Glomerular endothelial cell (primary cell): ENCODE measurements around the gene RASGRP3. TPM values are rescaled to one million over a fixed set of nuclear protein-coding genes. Genes with fewer than 3 reads are reported as not detected.
"Not testable (repeated sequence)": the region's sequence is repeated elsewhere in the genome, so short reads cannot be mapped to it uniquely, and the experiment has no call there.

Experiments
- DNase-seq: peaks from one replicate; pipeline ENCODE4 v3.0.0-alpha.2; 2011; ENCODE audit warnings: low read depth, low spot score; ENCODE audit errors: extremely low read depth
- total RNA-seq: library from RNA; depleted of rRNA; stranded (reverse); fragments of >200 nt; gene quantifications from 2 replicates; pipeline ENCODE4 v1.2.3, GENCODE V29; 2015

Gene RASGRP3
- total RNA-seq, 1 donor from 2014 or later, result 90.3 TPM

DNA sequence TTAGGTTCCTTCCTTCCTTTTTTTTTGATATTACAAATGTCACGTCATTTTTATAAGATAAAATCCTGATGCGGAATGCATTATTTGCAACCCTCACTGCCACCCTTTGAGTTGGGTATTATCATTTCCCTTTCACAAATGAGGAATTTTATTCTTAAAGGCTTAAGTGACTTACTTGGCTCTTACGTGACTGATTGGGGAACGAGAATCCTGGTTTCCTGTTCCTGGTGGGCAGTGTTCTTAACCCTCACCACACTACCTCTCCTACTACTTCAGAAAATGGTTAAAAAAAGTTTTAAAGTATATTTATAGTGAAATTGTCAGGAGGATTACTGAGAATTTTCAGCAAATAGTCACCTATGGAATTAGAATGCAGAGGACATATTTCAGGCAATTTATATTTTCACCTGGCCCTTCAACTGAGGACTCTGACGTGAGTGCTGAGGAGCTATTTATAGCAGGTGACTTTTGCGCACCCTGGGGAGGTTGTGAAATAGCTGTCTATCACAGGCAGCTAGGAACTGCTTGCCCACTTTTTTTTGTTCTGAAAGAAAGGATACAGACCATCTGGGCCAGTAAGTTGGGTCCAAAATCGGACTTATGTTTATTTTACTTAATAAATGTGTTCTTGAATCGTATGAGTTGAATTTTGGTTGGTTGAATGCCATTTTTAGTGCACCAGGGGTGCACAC lies 18.7 kb upstream of the RASGRP3 start:
- no peak for DNase-seq

DNA sequence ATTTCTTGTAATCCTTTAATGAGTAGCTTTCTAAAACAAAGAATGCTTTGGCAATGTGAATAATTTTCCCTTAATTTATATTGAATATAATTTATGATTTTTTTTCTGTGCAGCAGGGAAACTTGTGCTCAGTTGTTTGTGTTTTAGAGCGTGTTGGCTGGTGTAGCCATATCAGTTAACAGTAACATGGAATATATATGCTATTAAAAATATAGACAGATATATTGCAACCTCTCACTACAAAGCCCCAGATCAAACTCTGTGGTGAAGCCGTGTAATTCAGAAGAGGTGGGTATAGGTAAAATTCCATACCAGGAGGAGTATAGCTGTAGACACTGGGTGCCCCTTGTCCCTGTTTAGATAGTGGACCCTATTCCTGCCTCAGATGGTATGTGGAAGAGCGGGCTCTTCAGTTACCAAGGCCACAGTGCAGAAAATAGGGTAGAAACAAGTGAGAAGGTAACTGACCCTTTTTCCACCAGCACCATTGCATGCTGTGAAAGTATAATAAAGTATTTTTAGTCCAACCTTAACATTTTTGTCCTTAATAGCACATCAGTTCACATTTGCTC lies 18.1 kb upstream of the RASGRP3 start:
- DNase-seq, result no peak

DNA sequence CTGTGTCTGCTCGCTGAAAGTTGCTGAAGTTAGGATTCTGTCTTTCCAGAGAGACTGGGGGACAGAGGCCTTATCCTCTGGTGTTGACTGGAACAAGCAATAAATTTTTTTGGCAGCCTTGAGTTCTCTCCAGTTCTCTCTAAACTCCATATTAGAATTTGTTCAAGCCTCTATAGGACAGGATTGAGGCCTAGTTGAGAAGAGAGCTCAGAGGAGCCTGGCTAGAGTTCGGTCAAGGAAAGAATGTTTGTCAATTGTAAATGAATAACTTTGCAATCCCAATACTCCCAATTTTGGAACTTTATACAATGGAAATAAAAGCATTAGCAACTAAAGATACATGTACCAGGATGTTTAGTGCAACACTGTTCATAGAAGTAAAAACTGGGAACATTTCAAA lies 16.7 kb upstream of the RASGRP3 start:
- no peak for DNase-seq

DNA sequence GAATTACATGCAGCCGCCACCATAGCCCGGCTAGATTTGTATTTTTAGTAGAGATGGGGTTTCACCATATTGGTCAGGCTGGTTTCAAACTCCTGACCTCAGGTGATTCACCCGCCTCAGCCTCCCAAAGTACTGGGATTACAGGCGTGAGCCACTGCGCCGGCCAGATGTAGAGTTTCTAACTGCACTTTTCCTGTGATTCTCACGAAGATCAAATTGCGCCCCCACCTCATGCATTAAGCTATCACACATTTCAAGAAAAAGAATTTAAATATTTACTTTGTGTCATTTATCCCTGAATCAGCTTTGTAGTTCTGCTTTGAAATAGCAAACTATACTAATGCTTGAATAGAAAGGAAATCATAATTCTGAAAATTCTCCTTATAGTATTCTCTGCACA lies 13.9 kb upstream of the RASGRP3 start:
- DNase-seq, result not testable (repeated sequence)

DNA sequence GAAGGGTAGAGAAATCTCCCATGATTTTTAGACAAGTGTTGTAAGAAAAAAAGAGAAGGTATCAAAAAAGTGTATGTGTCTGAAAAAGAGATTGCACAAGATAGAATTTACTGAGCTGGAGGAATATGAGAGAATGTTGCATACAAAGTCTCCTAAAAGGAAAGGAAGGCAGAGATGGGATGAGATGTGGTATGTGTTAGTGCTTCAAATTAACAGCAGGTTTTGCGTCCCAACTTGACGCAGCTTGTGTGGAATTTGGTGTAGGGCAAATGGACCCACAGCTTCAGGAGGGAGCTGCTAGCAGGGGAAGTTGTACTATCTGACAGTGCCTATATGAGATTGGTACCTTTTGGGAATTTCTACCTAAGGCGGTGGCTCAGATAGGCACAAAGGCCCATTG lies 9.0 kb upstream of the RASGRP3 start:
- no peak for DNase-seq

DNA sequence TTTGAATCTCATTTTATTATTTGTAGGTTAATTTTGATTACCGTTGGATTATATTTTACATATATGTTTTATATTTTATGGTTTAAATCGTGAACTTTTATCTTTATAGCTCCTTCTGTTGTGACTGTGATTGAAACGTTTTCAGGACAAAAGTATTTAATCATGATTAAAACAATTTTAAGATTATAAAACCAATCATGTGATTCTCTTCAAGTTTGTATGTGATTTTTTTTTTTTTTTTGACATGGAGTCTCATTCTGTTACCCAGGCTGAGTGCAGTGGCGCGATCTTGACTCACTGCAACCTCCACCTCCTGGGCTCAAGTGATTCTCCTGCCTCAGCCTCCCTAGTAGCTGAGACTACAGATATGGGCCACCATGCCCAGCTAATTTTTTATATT lies 7.2 kb upstream of the RASGRP3 start:
- DNase-seq, result no peak

DNA sequence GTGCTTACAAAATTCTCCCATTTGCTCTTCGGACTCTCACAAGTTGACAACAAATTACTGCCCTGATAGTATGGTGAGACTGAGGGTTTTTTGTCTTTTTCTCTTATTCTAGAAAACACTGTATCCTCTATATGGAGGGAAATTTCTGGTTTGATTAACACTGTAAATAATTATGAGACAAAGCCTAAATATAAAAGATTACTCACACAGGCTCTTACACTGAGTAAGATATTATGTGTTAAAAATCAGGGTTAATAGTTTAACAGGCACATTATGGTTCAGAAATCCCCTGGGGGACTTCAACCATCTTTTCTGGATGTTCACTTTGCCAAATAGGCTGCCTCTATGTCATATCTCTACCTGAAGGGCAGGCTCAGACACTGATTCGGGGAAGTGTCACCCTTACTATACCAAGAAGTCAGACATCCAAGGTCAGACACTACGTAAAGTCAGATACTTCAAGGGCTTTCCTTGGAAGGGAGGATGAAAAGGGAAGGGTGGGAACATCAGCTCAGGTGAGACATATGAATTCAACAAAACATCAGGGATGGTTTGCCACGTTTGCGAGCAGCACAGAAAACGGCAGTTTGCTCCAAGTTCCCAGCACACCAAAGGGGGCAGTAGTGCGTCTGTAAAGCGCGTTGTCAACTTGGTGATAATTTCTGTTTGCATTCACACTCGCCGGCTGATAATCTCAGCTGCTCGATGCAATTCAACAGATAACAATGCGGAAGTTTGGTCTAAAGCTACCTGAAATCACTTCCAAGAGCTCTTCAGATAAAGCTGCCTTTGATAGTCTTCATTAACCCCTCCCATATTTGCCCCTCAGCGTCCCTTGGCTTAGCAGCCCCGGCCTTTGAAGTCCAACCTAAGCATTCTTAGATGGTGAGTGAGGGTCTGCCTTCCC lies 972 bp upstream of the RASGRP3 start:
- DNase-seq, result peak; percentile 82

DNA sequence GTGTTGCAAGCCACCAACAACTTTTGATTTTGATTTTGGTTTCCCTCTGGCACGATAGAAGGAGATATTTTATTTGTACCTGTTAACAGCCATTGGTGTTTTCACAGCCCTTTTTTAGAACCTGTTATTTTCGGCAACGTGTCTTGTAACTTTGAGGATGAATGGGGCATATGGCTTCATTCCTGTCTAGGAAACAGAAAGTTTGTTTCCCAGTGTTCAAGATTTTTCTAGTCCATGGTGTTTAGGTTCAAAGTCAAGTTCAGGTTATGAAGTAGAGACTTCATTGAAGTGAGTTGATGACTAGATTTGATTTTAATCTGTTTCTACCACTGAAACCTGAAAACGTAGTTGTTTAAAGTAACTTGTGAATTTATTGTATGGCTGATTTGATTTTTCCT lies 343 bp downstream of the RASGRP3 start:
- no peak for DNase-seq

DNA sequence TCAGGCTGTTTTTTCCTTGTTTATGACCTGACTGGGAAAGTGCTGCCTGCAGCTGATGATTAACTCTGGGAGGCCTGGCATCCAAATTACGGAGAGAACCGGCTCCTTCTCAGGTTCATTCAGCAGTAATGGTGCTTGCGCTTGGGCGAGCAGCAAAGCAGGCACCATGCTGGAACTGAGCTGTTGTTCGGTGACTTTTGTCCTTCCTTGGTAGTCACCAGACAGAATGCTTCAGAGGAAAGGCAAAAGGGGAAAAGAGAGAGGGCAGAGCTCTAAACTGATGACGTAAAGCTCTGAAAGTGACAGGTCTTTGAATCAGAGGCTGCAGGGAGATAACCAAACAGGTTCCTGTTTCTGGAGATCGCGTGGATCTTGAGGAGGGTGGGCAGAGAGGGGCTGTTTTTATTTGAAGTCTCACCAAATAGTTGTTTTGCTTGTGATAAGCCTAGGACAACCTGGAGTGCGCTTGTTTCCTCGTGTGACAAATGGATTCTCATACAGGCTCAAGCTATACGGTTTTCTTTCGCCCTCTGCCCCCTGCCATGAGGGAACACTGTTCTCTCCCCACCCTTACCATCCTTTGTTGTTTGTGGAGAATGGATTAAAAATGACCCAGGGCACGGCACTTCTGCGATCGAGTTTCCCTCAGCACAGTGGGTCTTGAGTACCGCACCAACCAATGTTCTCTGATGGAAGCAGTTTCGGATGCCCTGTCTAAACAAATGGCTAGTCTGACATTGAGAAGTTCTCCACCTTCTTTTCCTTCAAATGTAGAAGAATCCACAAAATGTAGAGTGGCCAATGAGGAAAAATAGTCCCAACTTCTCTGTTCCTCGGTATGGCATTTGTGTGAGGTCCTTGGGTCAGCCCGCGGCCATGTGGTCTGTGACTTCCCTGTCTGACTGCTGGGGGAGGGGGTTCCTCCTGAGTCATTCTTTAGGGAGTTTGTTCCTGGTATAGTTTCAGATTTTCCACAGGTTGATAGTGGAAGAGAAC lies 1.3 kb downstream of the RASGRP3 start:
- no peak for DNase-seq

DNA sequence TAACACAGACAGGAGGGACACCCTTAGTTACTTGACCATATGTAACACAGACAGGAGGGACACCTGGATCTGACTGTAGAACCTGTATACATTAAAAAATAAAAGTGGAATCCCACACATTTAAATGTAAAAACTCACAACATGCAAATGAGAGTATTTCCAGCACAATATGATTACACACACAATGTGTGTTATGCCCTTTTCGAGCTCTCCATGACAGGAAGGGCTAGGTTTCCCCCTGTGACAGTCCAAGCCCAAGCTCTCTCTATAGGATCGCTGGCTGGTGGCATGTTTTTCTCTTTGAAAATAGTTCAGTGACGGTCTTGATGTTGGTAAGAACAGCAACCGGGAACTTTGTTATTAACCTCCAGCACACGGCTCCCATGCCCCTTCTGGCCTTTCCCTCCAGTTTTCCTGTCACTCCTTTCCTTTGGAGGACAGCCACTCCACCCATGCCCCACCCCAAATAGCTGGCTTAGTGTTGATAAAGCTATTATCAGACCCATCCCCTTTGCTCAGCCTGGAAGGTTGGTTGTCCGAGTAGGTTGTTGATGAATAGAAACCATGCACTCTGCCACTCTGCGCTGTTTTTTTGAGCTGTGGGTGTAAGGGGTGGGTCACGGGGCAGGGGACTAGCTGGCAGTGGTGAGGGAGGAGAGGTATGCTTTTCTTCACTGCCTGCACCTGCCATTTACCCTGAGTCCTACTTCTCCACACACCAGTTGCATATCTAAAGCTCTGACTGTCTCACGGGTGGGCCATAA lies 2.7 kb downstream of the RASGRP3 start:
- DNase-seq, result no peak

DNA sequence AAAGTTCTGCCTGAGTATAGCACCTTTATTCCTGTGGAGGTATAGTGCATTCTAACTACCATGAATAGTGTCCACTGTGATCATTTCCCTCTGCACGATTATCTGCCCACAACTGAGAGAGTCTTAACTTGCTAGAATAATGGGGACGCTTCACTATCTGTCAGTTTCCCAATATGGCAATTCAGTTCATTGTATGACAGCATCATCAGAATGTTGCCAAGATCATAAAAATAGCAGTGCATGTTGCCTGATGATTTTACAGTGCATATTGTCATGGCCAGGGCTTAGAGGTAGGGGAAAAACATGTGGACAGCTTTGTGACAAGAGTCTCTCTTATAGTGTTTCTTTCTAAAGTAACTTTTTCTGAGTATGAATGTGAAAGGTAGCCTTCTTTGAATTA lies 6.1 kb downstream of the RASGRP3 start:
- DNase-seq, result no peak

DNA sequence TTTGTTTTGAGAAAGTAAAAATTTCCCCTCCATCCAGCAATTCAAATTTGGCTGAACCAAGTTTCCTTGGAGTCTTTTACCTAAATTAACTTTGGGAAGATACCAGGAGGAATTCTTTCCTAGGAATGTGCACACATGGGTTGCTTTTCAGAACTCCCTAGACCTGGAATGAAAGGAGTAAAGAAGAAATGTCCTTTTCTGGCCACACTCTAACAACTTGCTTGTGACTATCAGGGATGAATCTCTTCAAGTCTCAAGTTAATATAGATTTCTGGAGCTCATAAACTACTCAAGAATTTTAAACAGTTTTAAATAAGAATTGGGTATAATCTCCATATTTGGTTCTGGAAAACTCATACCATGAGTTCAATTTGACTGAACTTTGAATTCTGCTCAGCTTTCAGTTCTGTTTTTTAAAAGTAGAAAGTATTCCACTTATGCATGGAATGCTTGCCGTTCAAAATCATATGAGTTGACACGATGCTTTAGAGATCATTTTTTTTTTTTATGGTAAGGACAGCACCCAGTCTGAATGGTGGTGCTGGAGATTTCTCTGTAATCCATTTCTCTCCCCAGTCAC lies 7.7 kb downstream of the RASGRP3 start:
- no peak for DNase-seq

DNA sequence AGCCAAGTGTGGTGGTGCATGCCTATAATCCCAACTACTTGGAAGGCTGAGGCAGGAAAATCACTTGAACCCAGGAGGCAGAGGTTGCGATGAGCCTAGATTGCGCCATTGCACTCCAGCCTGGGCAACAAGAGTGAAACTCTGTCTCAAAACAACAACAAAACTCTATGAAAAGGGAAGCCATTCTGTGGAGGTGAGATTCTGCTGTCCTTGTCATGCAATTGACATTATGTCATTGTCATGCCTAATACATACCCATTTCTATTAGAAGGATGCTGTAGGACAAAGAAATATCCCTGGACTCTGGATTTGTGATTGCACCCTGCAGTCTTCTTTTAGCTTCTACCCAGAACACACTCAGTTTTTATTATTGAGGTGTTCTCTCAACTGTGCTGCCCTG lies 8.6 kb downstream of the RASGRP3 start:
- no peak for DNase-seq

DNA sequence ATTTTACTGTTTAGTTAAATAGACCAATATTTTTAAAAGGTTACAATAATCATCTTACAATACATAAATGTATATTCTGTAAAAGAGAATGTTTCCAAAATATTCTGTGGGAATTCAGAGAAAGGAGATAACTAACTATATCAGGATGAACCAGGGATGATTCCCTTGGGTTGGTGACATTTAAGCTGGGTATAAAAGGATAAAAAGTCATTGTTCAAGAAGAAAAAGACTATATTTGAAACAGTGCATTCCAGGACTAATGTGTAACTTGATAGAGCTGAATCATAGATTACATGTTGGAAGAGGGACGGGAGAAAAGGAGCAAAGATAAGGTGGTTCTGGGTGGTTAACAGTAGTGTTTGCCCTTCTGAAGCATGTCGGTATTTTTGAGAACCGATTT lies 10.1 kb downstream of the RASGRP3 start:
- no peak for DNase-seq

DNA sequence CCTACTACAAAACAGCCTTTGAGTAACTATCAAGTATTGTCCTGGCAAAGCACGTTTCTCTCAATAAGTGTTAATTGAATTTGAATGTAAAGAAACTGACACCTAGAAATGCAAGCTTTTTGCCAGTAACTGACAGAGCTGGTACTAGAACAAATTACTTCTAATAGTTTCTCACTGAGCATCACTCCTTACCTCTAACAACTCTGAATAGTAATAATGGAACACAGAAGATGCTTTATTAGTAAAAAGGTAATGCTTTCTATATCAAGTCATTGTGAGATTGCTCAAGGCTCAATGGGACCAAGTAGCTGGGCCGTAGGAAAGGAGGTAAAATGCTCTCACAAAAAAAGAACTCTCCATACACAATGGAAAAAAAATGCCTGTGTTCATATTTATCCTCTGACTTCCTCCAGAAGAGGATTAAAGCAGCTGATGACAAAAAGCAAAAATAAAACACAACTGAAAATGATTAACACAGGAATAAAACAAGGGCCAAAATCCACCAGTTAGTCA lies 11.8 kb downstream of the RASGRP3 start:
- no peak for DNase-seq

DNA sequence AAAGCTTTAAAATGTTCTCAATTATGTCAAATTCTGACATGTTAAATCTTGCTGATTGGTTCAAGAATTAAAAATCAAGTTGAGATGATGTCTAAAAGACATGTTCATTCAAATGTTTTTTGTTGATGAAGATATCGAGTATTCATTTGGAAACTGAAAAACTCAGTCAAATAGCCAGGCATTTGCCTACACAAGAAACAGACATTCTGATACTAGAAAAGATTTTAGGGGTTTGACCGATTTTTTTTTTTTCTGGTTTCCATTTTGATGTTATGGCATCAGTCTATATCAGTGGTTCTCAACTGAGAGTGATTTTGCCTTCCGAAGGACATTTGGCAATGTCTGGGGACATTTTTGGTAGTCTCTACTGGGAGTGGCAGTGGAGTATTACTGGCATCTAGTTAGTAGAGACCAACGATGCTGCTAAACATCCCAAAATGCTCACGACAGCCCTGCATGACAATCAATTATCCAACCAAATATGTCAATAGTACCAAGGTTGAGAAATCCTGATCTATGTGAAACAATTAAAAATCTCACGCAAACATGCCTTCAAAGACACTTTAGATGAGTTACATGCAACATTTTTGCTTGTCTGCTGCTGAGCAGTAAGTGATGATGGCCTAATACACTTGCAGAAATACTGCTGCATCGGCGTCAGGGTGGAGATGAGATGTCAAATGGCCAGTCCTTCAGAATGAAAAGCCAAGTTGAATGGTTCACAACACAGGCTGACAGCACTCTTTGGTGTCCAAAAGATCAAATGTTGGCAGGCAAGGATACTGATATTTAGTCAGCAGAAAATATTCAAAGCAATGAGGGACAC lies 12.5 kb downstream of the RASGRP3 start:
- no peak for DNase-seq

DNA sequence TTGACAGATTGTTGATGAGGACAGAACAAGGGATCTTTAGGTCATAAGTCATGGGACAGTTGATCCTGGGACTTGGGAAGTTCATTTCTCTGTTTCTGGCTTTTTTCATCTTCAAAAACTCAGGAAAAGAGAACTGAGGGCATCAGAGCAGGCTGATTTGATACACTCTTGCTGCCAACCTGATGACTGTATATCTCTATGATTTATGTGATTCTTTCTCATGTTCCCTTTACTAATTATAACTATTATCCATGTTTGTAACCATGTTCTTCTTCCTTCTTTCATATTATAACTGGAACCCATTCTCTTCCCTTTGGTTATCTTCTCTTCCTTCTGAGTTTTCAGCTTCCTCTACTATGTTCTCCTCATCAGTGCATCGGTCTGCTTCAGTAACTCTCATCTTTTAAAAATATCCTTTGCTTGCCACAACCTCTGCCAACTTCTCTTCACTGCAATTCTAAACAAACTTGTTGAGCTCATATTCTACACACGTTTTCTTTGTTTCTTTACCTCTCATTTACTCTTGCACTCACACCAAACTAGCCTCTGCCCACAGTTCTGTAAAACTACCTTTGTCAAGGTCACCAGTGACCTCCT lies 13.5 kb downstream of the RASGRP3 start:
- DNase-seq, result no peak

DNA sequence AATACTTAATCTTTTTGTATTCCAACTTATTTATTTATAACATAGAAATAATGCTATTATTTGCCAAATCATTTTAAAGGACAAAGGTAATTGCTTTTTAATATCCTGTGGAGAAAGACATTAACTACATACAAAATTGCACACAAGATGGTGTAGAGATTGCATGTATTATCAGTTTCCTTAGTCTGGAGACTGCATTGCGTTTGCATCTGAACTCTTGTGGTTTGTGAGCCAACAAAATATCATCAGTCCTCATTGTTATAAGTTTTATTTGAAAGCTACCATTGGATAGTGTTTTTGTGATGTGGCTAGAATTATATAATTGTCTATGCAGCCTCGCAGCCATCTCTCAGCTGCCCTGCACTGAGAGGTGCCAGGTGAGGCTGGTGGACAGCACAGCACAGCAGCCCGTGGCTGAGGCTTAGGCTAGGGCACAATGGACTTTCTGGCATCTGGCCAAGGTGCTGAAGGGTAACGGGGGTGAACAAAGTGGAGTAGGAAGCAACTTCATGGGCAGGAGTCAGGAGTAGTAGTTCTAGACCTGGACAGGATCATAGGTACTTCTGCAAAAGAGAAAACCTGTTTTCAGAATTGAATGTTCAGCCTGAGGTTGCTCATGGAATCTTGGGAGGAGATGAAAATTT lies 15.1 kb downstream of the RASGRP3 start:
- no peak for DNase-seq
